K562 (cell line): ENCODE measurements around the gene BLTP3A. TPM values are rescaled to one million over a fixed set of nuclear protein-coding genes. Genes with fewer than 3 reads are reported as not detected.

Source experiments
- CCAR2 ChIP-seq: fragments of 200-400 bp; formaldehyde crosslinking; IDR thresholded peaks from 2 replicates; pipeline ENCODE4 v1.6.1; 2017; ENCODE audit warnings: mild to moderate bottlenecking, low read depth, low read length
- FOXJ2 ChIP-seq: fragments of 200-800 bp; sonication (Bioruptor generic); IDR thresholded peaks from 2 replicates; pipeline ENCODE4 v1.6.1; 2016; ENCODE audit warnings: missing genetic modification characterization, missing compliant biosample characterization
- KDM5B ChIP-seq: fragments of 200-600 bp; sonication (generic); IDR thresholded peaks from 2 replicates; pipeline ENCODE4 v1.6.1; 2012; ENCODE audit warnings: low read depth, mild to moderate bottlenecking, moderate library complexity, low read length, control low read depth, inconsistent platforms; ENCODE audit not compliant: insufficient replicate concordance
- MAFF ChIP-seq: IDR thresholded peaks from 2 replicates; pipeline ENCODE4 v1.6.1; 2012; ENCODE audit warnings: low read length, improper control_type of control experiment
- MTF1 ChIP-seq: fragments of 250-450 bp; sonication (Bioruptor Pico); IDR thresholded peaks from 2 replicates; pipeline ENCODE4 v1.9.0; 2021; ENCODE audit warnings: moderate library complexity, mild to moderate bottlenecking, inconsistent platforms, borderline replicate concordance
- PTTG1 ChIP-seq: fragments of 450-650 bp; IDR thresholded peaks from 2 replicates; pipeline ENCODE4 v1.6.1; 2016; ENCODE audit warnings: low read depth, mild to moderate bottlenecking, missing genetic modification characterization, missing compliant biosample characterization
- TEAD2 ChIP-seq: fragments of 450-650 bp; IDR thresholded peaks from 2 replicates; pipeline ENCODE4 v1.6.1; 2016; ENCODE audit warnings: missing genetic modification characterization, control low read depth, missing compliant biosample characterization
- ZBTB12 ChIP-seq: fragments of 250-450 bp; sonication (Bioruptor Pico); IDR thresholded peaks from 2 replicates; pipeline ENCODE4 v1.4.0; 2020
- ZNF184 ChIP-seq: sonication (generic); formaldehyde crosslinking; IDR thresholded peaks from 2 replicates; pipeline ENCODE4 v1.5.0; 2020; ENCODE audit warnings: missing genetic modification reagents
- ZNF316 ChIP-seq: fragments of 450-650 bp; IDR thresholded peaks from 2 replicates; pipeline ENCODE4 v1.6.1; 2016
- ZNF586 ChIP-seq: fragments of 450-650 bp; formaldehyde crosslinking; conservative IDR thresholded peaks from 2 replicates; pipeline ENCODE4 v1.4.0; 2020; ENCODE audit warnings: mild to moderate bottlenecking, moderate library complexity
- ZZZ3 ChIP-seq: fragments of 450-650 bp; IDR thresholded peaks from 2 replicates; pipeline ENCODE4 v1.6.1; 2016; ENCODE audit warnings: antibody characterized with exemption, mild to moderate bottlenecking, moderate library complexity
- polyA plus RNA-seq, 8 experiments: library from polyadenylated mRNA; depleted of rRNA in 4 of 8; stranded (reverse) in 5 of 8; unstranded in 3 of 8; fragments of >200 nt; fragmentation: Nextera tagmentation in 2 of 8; fragmentation: Illumina TruSeq in 1 of 8; extraction: Ambion mirVana in 2 of 8; extraction: Trizol in 1 of 8; gene quantifications; 2 replicates each; pipeline versions ENCODE4 v1.2.1 to v1.2.3, GENCODE V29; 2011 to 2014; ENCODE audit warnings: inconsistent platforms in 1 of 8, missing spikeins in 1 of 8
- total RNA-seq, 7 experiments: library from RNA; depleted of rRNA in 6 of 7; stranded (reverse); fragments of >200 nt in 6 of 7; fragmentation: Illumina TruSeq in 2 of 7; extraction: Trizol in 2 of 7; gene quantifications; 2 replicates each; pipeline versions ENCODE4 v1.2.1 to v1.2.3, GENCODE V29; 2011 to 2021; ENCODE audit warnings: low replicate concordance in 1 of 7
- TF ChIP-seq, protein P1 (sequence below): fragments of 200-600 bp; sonication (generic); IDR thresholded peaks from one replicate; pipeline ENCODE4 v1.6.1; 2012; ENCODE audit warnings: mild to moderate bottlenecking, low read depth, low read length, inconsistent platforms
- TF ChIP-seq, protein P2 (sequence below): sonication (generic); formaldehyde crosslinking; IDR thresholded peaks from 2 replicates; pipeline ENCODE4 v1.4.0; 2020; ENCODE audit warnings: mild to moderate bottlenecking, missing genetic modification reagents

The BLTP3A gene
- total and polyA plus RNA-seq, 9 of the 15 experiments (the other 6 are each of a cell fraction or from before 2014, with no cell fraction given), result 7.5 to 34.6 (median 15.5) TPM

DNA sequence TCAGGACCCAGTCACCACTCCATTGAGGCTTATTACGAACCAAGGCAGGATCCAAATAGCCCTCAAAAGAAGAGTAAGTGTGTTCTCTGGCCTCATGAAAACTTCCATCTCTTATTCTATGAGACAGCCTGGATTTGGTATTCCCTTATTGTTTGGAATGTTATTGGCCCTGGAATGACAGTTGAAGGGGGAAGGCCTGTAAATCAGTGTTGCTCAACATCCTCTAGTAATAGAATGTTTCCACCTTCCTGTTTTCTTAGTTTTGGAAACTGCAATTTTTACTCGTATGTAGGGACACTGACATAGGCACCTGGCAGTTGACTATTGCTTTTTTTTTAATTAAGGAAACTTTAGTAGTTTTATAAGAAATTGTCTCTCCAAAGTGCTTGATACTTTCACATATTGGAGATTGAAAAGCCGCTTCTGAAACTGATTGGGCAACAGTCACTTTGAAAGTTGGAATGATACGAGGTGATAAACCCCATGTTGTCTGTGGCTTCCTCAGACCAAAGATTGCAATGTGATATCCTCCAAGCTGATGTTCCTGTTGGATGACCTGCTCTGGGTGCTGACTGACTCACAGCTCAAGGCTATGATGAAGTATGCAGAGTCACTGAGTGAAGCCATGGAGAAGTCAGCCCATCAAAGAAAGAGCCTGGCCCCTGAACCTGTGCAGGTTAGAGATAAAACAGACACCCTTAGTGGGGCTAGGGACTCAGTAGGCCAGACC, 43.1 kb downstream of the BLTP3A start (continued):
- TF ChIP-seq, protein P1, sequence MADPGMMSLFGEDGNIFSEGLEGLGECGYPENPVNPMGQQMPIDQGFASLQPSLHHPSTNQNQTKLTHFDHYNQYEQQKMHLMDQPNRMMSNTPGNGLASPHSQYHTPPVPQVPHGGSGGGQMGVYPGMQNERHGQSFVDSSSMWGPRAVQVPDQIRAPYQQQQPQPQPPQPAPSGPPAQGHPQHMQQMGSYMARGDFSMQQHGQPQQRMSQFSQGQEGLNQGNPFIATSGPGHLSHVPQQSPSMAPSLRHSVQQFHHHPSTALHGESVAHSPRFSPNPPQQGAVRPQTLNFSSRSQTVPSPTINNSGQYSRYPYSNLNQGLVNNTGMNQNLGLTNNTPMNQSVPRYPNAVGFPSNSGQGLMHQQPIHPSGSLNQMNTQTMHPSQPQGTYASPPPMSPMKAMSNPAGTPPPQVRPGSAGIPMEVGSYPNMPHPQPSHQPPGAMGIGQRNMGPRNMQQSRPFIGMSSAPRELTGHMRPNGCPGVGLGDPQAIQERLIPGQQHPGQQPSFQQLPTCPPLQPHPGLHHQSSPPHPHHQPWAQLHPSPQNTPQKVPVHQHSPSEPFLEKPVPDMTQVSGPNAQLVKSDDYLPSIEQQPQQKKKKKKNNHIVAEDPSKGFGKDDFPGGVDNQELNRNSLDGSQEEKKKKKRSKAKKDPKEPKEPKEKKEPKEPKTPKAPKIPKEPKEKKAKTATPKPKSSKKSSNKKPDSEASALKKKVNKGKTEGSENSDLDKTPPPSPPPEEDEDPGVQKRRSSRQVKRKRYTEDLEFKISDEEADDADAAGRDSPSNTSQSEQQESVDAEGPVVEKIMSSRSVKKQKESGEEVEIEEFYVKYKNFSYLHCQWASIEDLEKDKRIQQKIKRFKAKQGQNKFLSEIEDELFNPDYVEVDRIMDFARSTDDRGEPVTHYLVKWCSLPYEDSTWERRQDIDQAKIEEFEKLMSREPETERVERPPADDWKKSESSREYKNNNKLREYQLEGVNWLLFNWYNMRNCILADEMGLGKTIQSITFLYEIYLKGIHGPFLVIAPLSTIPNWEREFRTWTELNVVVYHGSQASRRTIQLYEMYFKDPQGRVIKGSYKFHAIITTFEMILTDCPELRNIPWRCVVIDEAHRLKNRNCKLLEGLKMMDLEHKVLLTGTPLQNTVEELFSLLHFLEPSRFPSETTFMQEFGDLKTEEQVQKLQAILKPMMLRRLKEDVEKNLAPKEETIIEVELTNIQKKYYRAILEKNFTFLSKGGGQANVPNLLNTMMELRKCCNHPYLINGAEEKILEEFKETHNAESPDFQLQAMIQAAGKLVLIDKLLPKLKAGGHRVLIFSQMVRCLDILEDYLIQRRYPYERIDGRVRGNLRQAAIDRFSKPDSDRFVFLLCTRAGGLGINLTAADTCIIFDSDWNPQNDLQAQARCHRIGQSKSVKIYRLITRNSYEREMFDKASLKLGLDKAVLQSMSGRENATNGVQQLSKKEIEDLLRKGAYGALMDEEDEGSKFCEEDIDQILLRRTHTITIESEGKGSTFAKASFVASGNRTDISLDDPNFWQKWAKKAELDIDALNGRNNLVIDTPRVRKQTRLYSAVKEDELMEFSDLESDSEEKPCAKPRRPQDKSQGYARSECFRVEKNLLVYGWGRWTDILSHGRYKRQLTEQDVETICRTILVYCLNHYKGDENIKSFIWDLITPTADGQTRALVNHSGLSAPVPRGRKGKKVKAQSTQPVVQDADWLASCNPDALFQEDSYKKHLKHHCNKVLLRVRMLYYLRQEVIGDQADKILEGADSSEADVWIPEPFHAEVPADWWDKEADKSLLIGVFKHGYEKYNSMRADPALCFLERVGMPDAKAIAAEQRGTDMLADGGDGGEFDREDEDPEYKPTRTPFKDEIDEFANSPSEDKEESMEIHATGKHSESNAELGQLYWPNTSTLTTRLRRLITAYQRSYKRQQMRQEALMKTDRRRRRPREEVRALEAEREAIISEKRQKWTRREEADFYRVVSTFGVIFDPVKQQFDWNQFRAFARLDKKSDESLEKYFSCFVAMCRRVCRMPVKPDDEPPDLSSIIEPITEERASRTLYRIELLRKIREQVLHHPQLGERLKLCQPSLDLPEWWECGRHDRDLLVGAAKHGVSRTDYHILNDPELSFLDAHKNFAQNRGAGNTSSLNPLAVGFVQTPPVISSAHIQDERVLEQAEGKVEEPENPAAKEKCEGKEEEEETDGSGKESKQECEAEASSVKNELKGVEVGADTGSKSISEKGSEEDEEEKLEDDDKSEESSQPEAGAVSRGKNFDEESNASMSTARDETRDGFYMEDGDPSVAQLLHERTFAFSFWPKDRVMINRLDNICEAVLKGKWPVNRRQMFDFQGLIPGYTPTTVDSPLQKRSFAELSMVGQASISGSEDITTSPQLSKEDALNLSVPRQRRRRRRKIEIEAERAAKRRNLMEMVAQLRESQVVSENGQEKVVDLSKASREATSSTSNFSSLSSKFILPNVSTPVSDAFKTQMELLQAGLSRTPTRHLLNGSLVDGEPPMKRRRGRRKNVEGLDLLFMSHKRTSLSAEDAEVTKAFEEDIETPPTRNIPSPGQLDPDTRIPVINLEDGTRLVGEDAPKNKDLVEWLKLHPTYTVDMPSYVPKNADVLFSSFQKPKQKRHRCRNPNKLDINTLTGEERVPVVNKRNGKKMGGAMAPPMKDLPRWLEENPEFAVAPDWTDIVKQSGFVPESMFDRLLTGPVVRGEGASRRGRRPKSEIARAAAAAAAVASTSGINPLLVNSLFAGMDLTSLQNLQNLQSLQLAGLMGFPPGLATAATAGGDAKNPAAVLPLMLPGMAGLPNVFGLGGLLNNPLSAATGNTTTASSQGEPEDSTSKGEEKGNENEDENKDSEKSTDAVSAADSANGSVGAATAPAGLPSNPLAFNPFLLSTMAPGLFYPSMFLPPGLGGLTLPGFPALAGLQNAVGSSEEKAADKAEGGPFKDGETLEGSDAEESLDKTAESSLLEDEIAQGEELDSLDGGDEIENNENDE, result no peak
- TF ChIP-seq ZZZ3, result no peak
- no peak for TF ChIP-seq CCAR2
- TF ChIP-seq ZNF184, result no peak
- no peak for TF ChIP-seq TEAD2 (tag)
- TF ChIP-seq MAFF, result no peak
- no peak for TF ChIP-seq ZNF586
- TF ChIP-seq, protein P2, sequence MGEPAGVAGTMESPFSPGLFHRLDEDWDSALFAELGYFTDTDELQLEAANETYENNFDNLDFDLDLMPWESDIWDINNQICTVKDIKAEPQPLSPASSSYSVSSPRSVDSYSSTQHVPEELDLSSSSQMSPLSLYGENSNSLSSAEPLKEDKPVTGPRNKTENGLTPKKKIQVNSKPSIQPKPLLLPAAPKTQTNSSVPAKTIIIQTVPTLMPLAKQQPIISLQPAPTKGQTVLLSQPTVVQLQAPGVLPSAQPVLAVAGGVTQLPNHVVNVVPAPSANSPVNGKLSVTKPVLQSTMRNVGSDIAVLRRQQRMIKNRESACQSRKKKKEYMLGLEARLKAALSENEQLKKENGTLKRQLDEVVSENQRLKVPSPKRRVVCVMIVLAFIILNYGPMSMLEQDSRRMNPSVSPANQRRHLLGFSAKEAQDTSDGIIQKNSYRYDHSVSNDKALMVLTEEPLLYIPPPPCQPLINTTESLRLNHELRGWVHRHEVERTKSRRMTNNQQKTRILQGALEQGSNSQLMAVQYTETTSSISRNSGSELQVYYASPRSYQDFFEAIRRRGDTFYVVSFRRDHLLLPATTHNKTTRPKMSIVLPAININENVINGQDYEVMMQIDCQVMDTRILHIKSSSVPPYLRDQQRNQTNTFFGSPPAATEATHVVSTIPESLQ (CRISPR knock-in tag), result no peak
- TF ChIP-seq ZBTB12, result no peak
- TF ChIP-seq KDM5B, result no peak
- TF ChIP-seq FOXJ2 (tag), result no peak
- TF ChIP-seq ZNF316, result no peak
- no peak for TF ChIP-seq PTTG1
- TF ChIP-seq MTF1 (CRISPR knock-in tag), result no peak
